GM19395 (cell line): ENCODE results near the gene PPP2R2C.

Experiments
- ATAC-seq: cut with Tn5 transposase; IDR thresholded peaks from one replicate; pipeline ENCODE4 v1.9.1; 2021; ENCODE audit warnings: mild to moderate bottlenecking, moderate library complexity; ENCODE audit not compliant: unreplicated experiment

The PPP2R2C gene

GRCh38 chr4:6294705-6295421, 177.6 kb downstream of the PPP2R2C start:
- no peak for ATAC-seq

- no peak for ATAC-seq
Observed at GRCh38 chr4:6293661-6294060, 178.8 kb downstream of the PPP2R2C start.

- ATAC-seq, result no peak
Observed at GRCh38 chr4:6293097-6293445, 179.3 kb downstream of the PPP2R2C start.

- no peak for ATAC-seq
Observed at GRCh38 chr4:6292376-6293096, 179.9 kb downstream of the PPP2R2C start.

GRCh38 chr4:6291784-6292297, 180.6 kb downstream of the PPP2R2C start:
- no peak for ATAC-seq

GRCh38 chr4:6290769-6291547, 181.5 kb downstream of the PPP2R2C start:
- no peak for ATAC-seq

- ATAC-seq, result no peak
Observed at GRCh38 chr4:6290256-6290655, 182.2 kb downstream of the PPP2R2C start.

GRCh38 chr4:6288871-6289270, 183.5 kb downstream of the PPP2R2C start:
- no peak for ATAC-seq

GRCh38 chr4:6288342-6288741, 184.1 kb downstream of the PPP2R2C start:
- no peak for ATAC-seq

- ATAC-seq, result no peak
Observed at GRCh38 chr4:6287017-6287788, 185.2 kb downstream of the PPP2R2C start.

- no peak for ATAC-seq
Observed at GRCh38 chr4:6283282-6283681, 189.1 kb downstream of the PPP2R2C start.

GRCh38 chr4:6282314-6282771, 190.1 kb downstream of the PPP2R2C start:
- ATAC-seq, result no peak

- no peak for ATAC-seq
Observed at GRCh38 chr4:6281436-6282313, 190.7 kb downstream of the PPP2R2C start.

GRCh38 chr4:6280365-6280996, 191.9 kb downstream of the PPP2R2C start:
- no peak for ATAC-seq

GRCh38 chr4:6279582-6280289, 192.7 kb downstream of the PPP2R2C start:
- ATAC-seq, result no peak

- ATAC-seq, result peak; percentile 97
Observed at GRCh38 chr4:6278801-6279197, 193.6 kb downstream of the PPP2R2C start.

GRCh38 chr4:6277935-6278800, 194.2 kb downstream of the PPP2R2C start:
- ATAC-seq, result peak; percentile 2
